ENCODE results near the gene ZNF442. TPM values are rescaled to one million over a fixed set of nuclear protein-coding genes. Genes with fewer than 3 reads are reported as not detected.

Gene ZNF442
- total RNA-seq, 1 experiment from 2014 or later = not detected

GRCh38 chr19:12380444-12380737 is 14.9 kb upstream of the ZNF442 start (continued):
- TF ChIP-seq REST (IDR thresholded peaks at IDR 0.05; ENCODE audit: low read depth) = no peak
- no peak for TF ChIP-seq TCF7L2 (IDR thresholded peaks at IDR 0.05; ENCODE audit: borderline replicate concordance, extremely low read depth, insufficient read depth, insufficient read length)
- no peak for TF ChIP-seq SP1 (IDR thresholded peaks at IDR 0.05; ENCODE audit: low read depth)
- TF ChIP-seq EGR1 (IDR thresholded peaks at IDR 0.05; ENCODE audit: low read depth) = no peak
- TF ChIP-seq CBX3 (IDR thresholded peaks at IDR 0.05; ENCODE audit: low read depth) = no peak
- no peak for TF ChIP-seq ELF1 (IDR thresholded peaks at IDR 0.05; ENCODE audit: borderline replicate concordance, low read depth)
- TF ChIP-seq YY1 (IDR thresholded peaks at IDR 0.05; ENCODE audit: extremely low read depth, insufficient replicate concordance, low read depth, low read length) = no peak
- no peak for TF ChIP-seq ATF3 (IDR thresholded peaks at IDR 0.05)
- TF ChIP-seq ZFX (IDR thresholded peaks at IDR 0.05) = no peak

GRCh38 chr19:12379732-12380443 is 14.4 kb upstream of the ZNF442 start:
- H3K4me3 ChIP-seq (replicated peaks in 1 of 2; ENCODE audit: low read depth in 1 of 2, low read length in 2 of 2) = no peak overlapping the region
- no peak overlapping the region for H3K27ac ChIP-seq (ENCODE audit: low read depth, low read length)
- H3K9ac ChIP-seq (ENCODE audit: low read length) = no peak overlapping the region
- no peak overlapping the region for H3K4me2 ChIP-seq (ENCODE audit: low read length)
- H3K36me3 ChIP-seq (ENCODE audit: control insufficient read depth in 1 of 2, insufficient read depth in 2 of 2, low read length in 2 of 2) = no peaks in the 10 kb centered on the region
- no peaks in the 10 kb centered on the region for H3K79me2 ChIP-seq (ENCODE audit: insufficient read depth, low read length)
- DNase-seq (ENCODE audit: low read depth, low spot score) = no peak
- H3K9me2 ChIP-seq (ENCODE audit: insufficient read depth) = no peaks in the 10 kb centered on the region
- TF ChIP-seq SIN3A (IDR thresholded peaks at IDR 0.05; ENCODE audit: low read depth) (no peak), SP1 (IDR thresholded peaks at IDR 0.05; ENCODE audit: low read depth) (no peak), ZNF274 (IDR thresholded peaks at IDR 0.05; ENCODE audit: low read depth, low read length) (peak; percentile 62)
- H4K20me1 ChIP-seq (ENCODE audit: insufficient read depth) = no peaks in the 10 kb centered on the region
- ChIA-PET RAD21 (ENCODE audit: low non-redundant PET in 1 of 2, low total read pairs in 2 of 2, uncharacterized antibody in 2 of 2, unreplicated experiment in 2 of 2) (no interaction called here), POLR2A (no interaction called here), CTCF (no interaction called here)
- intact Hi-C loops (cut with micrococcal nuclease) = no loop called here
- H2AFZ ChIP-seq (ENCODE audit: low read depth, low read length, poor library complexity, severe bottlenecking) = no peak overlapping the region
- peaks cover 15% of the 10 kb centered on the region in 2 experiments; a peak in 2 of 4 replicates for H3K9me3 ChIP-seq (ENCODE audit: control insufficient read depth in 1 of 2, insufficient read depth in 1 of 2, low read depth in 1 of 2, low read length in 2 of 2)
- H3K27me3 ChIP-seq (ENCODE audit: insufficient read depth, low read length) = no peaks in the 10 kb centered on the region
- ATAC-seq = no peak
- no peaks in the 10 kb centered on the region for H3K4me1 ChIP-seq (ENCODE audit: control insufficient read depth in 1 of 2, insufficient read depth in 2 of 2, low read length in 2 of 2)
- no TSS peak for BruUV-seq (replicated peaks)

Data from HCT116 (cell line).